HCT116 (cell line): Measurements from ENCODE around the gene CTIF.

ENCODE experiments used
- CTCF ChIP-seq, 3 experiments: fragments of 200-600 bp in 1 of 3; sonication (generic) in 1 of 3; IDR thresholded peaks in 2 of 3; conservative IDR thresholded peaks in 1 of 3; 2 replicates each; pipeline ENCODE4 v1.5.1; 2012 to 2017; ENCODE audit warnings: low read depth in 2 of 3, low read length in 2 of 3, antibody characterized with exemption in 1 of 3, borderline replicate concordance in 1 of 3, control low read depth in 1 of 3, mild to moderate bottlenecking in 1 of 3, mixed read lengths in 1 of 3, mixed run types in 1 of 3, moderate library complexity in 1 of 3; ENCODE audit not compliant: insufficient read depth in 1 of 3
- ELF1 ChIP-seq: IDR thresholded peaks from 2 replicates; pipeline ENCODE4 v1.6.1; 2012; ENCODE audit warnings: low read depth, borderline replicate concordance
- EZH2 ChIP-seq: fragments of 200-600 bp; sonication (generic); IDR thresholded peaks from 2 replicates; pipeline ENCODE4 v1.6.1; 2017; ENCODE audit warnings: antibody characterized with exemption, mixed run types
- FOSL1 ChIP-seq: IDR thresholded peaks from 2 replicates; pipeline ENCODE4 v1.6.1; 2012; ENCODE audit warnings: low read depth
- POLR2A ChIP-seq: IDR thresholded peaks from 2 replicates; pipeline ENCODE4 v1.7.0; 2011; ENCODE audit warnings: borderline replicate concordance; ENCODE audit not compliant: insufficient read depth, insufficient read length; ENCODE audit errors: extremely low read depth
- POLR2AphosphoS5 ChIP-seq: IDR thresholded peaks from 2 replicates; pipeline ENCODE4 v1.6.1; 2011; ENCODE audit warnings: mild to moderate bottlenecking, low read depth, low read length, moderate library complexity

GRCh38 chr18:48557640-48558174 is 18.9 kb downstream of the CTIF start:
- TF ChIP-seq CTCF (IDR thresholded peaks at IDR 0.05 in 2 of 3, conservative IDR thresholded peaks at IDR 0.05 in 1 of 3; ENCODE audit: borderline replicate concordance in 1 of 3, insufficient read depth in 1 of 3, low read depth in 2 of 3, low read length in 2 of 3) (no peak), POLR2A (no peak), FOSL1 (no peak), POLR2AphosphoS5 (no peak), EZH2 (no peak), ELF1 (no peak)
